NCI-H2081 treated with DMSO at 0.1 percent for 48 hours (cell line): ENCODE data around the gene ZNF483.
"Not testable (repeated sequence)": the region's sequence is repeated elsewhere in the genome, so short reads cannot be mapped to it uniquely, and the experiment has no call there.

Experiments
- DNase-seq: peaks from one replicate; lab custom pipeline; 2025; lab: John Stamatoyannopoulos, UW

Gene ZNF483

GRCh38 chr9:111610149-111610548 is 85.2 kb downstream of the ZNF483 start:
- DNase-seq, result no peak

- no peak for DNase-seq
Observed at GRCh38 chr9:111610845-111611244, 85.9 kb downstream of the ZNF483 start.

GRCh38 chr9:111613436-111614040 is 88.6 kb downstream of the ZNF483 start:
- DNase-seq, result no peak

GRCh38 chr9:111615928-111616327 is 90.9 kb downstream of the ZNF483 start:
- no peak for DNase-seq

- not testable (repeated sequence) for DNase-seq
Observed at GRCh38 chr9:111617349-111617748, 92.4 kb downstream of the ZNF483 start.

GRCh38 chr9:111621895-111622480 is 97.0 kb downstream of the ZNF483 start:
- DNase-seq, result no peak

- no peak for DNase-seq
Observed at GRCh38 chr9:111622626-111623025, 97.6 kb downstream of the ZNF483 start.
